NCI-H774 (cell line): ENCODE measurements around the gene GPR143.

Experiments used
- DNase-seq: peaks from one replicate; lab custom pipeline; 2025; lab: John Stamatoyannopoulos, UW

GPR143 gene

DNA sequence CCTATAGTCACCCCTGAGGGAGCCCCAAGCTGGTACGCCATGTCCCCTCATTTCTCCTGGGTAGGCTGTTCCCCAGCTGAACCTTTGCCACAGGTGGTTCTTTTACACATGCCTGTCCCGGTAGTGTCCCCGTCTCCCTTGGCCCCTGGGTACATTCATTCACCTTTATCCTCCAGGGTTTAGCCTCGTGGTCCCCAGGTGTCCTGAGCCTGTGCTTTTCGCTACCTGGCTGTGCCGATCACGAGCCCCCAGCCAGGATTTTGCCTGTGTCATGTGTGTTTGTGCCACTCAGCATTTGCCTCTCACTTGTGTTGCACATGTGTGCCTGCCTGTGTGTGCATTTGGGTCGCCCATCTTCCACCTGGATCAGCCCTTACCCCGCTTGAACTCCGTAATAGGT, 57.6 kb downstream of the GPR143 start:
- no peak for DNase-seq

DNA sequence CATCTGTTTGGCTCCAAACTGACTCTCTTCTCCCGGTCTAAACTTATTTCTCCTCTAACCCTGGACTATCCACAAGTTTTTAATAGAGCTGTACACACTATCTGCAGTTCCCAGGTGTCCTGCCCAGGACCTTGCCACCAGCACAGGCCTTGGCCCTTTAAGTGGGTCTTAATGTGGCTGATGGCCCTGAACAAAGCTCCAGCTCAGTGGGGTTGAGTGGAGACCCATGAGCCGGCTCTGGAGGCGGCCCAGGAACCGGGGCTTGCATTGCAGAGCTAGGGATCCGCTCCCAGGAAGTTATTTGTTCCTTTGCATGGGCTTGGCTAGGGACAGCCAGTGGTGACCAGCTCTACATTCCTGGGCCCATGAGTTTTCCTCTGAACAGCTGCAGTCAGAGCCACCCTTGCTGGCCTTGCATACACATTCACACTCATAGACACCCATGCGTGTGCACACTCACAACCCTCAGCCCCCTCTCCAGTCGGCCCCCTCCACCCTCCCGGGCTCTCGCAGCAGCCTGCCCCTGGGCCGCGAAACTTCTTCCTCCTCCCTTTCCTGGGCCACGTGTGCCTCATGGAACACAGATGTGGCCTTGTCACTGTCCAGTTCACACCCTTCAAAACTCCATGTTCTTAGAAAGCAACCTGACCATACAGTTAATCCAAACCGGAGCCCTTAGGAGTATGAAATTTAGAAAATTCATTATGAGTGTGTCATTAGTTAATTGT, 58.2 kb downstream of the GPR143 start:
- DNase-seq = no peak

DNA sequence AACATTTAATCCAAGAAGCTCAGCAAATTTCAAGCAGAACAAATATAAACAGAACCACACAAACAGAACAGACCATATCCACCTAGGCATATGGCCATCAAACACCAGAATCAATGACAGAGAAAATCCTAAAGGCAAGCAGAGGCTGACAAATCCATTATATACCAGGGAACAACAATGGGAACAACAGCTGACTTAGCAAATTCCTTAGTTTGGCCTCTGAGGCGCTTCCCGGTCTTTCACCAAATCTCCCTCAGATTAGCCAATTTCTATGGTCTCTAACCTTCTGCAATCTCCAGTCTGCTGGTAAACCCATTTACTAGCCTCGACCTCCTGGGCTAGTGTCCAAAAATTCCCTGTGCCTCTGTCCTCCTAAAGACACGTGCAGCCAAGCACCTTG, 59.2 kb downstream of the GPR143 start:
- no peak for DNase-seq

DNA sequence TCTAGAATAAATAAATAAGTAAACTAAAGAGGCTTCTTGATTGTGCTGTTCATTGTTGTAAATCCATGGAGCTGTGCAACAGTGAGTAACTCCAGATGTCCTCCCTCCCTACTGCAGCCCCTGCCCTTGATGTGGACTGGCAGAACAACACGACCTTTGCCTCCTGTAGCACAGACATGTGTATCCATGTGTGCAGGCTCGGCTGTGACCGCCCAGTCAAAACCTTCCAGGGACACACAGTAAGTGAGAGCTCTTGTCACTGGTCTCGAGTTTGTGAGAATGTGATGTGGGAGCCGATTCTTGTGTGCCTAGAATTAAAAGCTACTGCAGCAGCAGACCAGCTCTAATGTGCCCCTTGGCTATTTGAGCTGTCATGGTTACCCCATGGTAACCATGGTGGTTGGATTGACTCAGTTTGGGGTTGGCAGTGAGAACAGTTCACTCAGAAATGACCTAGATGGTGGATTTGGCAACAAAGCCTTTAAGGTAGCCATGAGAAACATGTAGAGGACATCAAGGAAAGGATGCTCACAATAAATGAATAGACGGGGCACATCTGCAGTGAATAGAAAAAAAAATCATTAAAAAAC, 60.7 kb downstream of the GPR143 start:
- DNase-seq = no peak

DNA sequence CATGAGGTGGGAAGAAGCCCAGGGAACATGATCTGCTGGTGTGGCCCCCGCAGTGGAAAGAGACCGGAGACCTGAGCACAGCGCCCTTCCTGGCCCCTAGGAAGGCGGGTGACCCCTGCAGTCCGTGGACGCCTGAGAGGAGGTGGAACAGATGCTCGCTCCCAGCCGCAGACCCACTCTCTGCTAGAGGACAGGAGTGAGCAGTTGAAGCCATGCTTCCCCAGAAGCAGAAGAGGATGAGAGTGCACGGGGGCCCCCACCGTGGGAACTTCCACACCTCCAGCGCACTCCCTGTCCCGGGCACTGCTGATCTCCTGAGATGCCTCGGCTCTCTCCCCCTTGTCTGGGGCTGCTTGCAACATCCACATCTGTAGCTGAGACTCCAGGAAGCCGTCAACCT, 62.2 kb downstream of the GPR143 start:
- no peak for DNase-seq

DNA sequence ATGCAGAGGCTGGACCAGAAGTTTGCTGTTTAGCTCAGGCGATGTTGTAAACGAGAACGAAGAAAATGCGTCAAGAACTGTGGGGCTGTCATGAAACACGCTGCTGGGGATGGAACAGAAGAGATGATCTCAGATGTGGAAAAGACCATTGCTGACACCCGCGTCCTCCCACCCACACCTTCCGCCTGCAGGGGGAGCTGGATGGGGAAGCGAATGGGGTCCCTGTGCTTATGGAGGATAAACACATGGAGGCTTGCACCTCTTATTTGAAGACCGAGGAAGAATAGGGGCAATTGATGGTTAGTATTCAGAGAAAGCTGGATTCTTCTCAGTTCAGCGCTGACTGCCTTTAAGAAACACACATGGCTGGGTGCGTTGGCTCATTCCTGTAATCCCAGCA, 63.9 kb downstream of the GPR143 start:
- no peak for DNase-seq

DNA sequence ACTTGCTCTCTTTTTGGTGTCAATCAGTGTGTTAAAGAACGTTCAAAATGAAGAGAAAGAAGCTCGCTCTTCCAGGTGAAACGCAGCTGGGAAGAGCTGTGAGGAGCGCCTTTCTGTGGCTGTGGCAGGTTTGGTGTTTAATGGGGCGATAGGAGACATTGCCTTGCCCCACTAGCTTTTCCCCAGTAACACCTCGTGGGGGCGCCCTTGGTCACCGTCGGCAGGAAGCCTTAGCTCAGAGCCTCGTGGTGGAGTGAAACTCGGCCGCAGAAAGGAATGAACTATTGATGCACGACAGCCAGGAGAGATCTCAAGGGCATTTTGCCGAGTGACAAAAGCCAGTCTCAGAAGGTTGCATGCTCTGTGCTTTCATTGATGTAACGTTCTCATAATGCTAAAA, 65.1 kb downstream of the GPR143 start:
- no peak for DNase-seq

DNA sequence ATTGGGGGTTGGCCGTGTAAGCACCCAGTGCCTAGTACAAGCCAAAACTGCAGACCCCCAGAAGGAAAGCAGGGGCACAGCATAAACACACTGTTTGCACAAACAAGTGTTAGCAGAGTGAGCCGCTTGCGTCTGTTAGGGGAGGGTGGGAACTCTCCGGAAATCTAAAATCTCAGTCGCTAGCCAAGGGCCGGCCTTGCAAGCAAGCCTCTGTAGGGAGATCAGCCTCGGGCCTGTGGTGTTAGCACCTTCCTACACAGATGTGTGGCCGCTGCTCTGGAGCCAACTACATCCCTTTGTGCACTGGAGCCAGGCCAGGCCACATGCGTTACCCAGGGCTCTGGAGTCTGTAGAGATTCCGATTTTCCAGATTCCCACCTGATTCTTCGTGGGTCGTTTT, 67.1 kb downstream of the GPR143 start:
- DNase-seq = no peak

DNA sequence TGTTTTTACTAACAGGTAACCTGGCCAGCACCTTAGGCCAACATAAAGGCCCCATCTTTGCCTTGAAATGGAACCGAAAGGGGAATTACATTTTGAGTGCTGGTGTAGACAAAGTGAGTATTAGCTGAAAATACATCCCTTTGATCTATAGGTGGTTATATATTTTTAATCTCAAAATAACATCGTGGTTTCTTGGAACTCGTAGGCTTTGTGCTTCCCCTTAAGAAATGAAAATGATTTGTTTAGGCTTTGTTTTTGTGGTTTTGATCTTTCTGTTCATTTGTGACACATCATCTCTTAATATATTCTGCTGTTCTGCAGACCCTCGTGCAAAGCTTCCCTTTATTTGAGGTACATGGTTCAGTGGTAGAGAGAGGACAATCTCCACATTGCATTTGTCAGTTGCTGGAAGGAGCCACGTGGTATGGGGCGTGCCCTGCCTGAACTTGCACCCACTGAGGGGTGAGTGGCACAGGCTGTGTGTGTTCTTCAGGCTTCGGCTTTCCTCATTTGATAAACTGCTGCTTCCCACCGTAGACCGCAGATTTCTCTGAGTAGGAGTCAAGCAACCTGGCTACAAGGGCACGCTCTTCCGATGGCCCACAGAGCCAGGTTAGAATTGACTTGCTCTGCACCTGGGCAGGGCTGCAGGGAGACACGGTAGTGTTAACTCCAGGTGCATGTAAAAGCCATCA, 72.2 kb downstream of the GPR143 start:
- no peak for DNase-seq

DNA sequence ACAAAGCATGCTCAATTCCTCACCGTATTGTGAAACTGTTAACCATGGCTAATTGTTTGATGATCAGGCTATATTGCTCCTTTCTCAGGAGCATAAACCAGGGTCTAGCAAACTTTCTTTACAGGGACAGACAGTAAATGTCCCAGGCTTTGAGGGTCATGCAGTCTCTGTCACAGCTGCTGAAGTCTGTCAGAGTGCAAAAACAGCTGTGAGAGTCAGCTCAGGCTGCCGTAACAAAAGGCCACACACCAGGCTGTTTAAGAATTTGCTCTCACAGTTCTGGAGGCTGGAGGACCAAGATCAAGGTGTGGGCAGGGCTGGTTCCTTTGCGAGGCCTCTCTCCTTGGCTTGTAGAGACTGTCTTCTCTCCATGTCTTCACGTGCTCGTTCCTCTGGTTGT, 75.6 kb downstream of the GPR143 start:
- no peak for DNase-seq

DNA sequence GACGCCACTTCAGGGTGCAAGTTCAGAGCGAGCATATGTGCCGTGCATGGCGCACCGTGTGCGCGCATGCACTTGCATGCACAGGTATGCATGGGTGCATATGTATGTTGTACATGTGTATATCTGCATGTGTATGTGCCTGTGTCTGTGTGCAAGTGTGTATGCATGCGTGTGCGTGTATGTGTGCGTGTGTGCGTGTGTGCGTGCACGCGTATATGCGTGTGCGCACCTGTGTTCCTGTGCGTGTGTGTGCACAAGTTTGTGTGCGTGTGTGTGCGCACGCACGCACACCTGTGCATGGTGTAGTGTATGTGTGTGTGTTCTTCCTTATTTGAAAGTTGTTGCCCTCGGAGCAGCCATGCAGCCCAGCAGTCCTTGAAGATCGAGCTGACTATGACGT, 76.8 kb downstream of the GPR143 start:
- DNase-seq = no peak

DNA sequence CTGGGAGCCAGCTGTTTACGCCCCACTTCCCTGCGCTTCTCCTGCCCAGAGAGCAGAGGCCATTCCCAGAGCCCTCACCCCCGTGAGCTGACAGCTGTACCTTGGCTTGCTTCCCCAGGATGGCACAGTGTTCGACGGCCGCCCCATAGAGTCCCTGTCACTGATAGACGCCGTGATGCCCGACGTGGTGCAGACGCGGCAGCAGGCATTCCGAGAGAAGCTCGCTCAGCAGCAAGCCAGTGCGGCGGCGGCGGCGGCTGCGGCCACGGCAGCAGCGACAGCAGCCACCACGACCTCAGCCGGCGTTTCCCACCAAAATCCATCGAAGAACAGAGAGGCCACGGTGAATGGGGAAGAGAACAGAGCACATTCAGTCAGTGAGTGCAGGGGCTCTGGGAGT, 77.7 kb downstream of the GPR143 start:
- DNase-seq = no peak

DNA sequence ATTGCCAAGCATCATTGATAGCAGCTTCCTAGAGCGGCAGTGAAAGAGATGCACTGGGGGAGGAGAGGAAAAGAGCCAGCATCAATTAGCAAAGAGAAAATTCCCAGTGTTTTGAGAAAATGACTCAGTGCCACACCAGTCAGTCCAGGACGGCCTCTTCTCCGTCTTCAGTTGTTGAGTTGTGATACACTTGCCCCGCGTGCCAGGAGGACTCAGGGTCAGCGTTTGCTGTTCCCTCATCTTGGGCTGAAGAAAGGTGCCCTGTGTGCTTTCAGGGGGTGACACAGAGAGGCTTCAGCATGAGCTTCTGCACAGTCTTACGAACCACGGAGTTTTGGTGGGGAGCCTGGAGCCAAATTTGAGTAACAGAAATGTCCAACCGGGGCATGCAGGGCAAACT, 82.3 kb downstream of the GPR143 start:
- DNase-seq = no peak

DNA sequence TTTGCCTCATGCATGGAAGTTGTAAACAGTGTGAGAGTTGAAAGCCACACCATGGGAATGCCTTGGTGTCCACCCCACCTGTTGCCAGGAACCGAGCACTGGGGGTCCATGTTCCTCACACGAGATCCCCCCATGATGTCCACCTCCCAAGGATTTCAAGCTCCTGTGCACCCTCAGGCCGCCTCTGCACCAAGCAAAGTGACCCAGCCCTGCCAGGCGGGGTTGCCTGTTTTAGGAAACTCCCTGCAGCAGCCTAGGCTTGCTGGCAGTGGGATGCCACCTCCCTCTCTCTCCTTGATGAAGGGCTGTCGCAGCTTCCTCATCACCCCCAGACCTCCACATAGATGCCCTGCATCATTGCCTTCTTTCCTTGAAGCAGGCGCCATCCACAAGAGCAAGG, 82.8 kb downstream of the GPR143 start:
- no peak for DNase-seq

DNA sequence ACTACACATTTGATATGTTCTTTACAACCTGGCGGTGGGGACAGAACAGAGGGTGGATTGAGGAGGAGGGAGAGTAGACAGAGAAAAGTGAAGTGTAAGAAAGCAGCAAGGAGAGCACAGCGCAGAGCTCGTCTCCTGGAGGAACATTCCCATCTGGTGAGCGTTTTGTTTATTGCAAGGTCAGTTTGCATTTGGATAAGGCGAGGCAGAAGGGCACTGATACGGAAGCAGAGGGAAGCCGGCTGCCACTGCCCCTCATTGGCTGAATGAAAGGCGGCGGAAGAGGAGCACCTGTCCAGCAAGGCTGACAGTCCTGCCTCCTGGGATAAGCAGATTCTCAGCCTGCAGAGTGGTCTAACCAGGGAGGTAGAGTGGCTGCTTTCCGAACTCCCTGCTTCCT, 83.2 kb downstream of the GPR143 start:
- no peak for DNase-seq

DNA sequence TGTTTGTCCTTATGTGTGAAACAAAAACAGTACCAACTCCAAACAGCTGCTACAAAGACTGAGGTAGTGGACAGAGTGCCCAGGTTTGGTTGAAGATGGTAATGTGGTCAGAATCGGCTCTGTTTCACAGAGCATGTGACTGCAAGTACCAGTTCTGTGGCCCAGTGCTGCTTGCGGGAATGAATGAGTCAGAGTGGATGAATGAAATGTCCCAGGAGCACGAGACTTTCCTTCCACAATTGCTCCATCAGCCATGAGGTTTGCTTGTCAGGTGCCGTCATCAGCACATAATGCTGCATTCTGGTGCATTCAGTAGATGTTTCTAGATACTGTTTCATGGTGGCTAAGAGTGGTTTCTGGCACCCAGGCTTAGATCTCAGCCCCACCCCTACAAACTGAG, 84.2 kb downstream of the GPR143 start:
- no peak for DNase-seq

DNA sequence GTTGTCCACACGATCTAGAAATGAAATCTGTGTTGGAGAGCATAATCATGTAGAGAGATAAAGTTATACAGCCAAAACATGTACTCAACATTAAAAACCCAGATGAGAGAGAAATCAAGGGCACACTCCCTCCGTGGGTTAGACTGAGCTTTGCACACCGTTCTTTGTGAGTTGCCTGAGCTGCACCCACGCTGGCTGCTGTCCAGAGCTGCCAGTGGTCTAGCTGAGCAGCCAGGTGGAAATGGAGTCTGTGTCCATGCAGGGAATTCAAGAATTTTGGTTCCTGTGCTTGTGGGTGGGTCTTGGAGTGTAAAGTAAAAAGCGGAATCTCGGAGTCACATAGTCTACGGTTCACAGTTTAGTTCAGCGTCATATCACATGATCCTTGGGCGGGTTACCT, 84.6 kb downstream of the GPR143 start:
- no peak for DNase-seq

DNA sequence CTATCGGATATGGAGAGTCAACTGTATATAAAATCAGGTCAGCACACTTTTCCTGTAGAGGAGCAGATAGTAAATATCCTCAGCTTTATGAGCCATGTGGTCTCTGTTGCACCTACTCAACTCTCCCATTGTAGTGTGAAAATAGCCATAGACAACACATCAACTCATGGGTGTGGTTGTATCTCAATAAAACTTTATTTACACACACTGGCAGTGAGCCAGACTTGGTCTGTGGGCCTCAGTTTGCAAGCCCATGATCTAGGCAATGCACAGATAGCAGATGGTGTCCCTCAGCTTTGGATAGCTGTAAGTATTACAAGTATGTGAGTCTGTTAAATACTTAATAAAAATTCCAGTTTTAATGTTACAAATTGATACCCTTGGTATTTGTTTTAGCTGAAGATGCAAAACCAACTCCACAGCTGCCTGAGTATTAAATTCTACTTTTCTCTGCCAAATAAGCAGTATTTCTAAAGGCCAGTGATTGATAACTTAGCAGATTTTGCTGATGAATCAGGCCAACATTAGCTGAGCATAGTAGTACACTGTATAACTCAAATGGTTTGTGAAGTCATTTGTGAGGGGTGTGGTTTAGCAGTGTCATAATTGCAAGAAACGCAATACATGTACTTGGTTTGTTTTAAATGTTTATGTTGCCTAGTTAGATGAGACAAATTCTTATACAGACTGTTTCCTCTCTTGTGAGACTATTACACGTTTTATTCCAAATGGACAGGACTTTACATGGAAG, 87.3 kb downstream of the GPR143 start:
- no peak for DNase-seq

DNA sequence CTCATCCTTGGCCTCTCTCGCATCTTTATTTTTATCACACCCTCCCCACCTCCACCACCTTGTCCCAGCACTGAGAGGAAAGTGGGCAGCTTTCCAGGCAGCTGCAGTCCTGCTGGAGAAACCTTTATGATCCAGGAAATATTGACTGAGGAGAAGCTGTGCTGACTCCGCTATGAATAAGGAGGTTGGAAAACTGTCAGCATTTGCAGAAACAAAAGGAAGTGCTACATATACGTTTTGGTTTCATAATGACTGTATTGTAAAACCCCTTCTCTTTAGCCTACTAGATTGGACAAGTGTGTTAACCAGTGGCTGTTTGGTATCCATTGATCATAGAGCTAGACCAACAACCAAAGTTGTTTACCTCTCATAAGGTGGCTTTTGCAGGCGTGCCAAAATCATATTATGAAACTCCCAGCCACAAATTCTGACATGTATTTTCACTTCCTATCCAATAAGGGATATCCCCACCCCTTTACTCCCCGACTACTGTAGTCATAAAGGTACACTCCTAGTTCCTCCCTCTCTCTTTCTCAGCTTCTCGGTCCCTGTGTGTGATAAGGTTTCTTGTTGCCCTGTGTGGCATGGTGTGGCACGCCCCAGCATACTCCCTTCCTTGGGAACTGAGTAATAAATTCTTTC, 88.4 kb downstream of the GPR143 start:
- DNase-seq = no peak

DNA sequence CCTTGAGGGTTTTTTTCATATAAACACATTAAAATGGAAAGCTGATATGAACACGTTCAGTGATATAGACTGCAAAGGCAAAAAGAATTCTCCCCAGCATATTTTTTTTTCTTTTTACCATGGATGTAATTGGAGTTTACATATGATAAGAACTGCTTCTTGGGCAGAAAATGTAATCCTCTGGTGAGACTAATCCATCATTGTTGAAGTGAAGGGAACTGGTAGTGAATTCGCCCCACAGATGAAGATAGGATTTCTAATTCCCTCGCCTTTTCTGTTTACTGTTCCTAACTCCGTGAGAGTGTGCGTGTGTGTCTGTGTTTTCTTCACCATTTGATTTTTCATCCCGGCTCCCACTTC, 88.9 kb downstream of the GPR143 start:
- no peak for DNase-seq

DNA sequence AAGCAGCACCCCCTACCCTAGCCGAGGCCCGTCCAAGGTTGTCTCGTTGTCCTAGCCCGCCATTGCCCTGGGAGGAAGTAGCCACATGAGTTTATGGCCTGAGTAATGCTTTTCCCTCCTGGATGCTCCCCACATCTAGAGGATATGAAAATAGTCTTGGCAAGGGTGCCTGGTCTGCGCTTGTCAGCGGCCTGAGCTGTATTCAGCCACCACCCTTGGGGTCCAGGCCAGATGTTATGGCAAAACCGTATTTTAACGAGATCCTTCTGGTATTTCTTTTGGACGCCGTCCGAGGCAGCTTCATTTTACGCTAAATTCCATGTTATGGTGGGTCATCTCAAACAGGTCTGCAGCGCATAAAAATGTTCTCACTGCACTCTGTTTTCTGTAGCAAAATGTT, 89.3 kb downstream of the GPR143 start:
- no peak for DNase-seq
